GM21529 (cell line): ENCODE measurements around the gene CYP4F22.
"Not testable (repeated sequence)": the region's sequence is repeated elsewhere in the genome, so short reads cannot be mapped to it uniquely, and the experiment has no call there.

Experiments
- ATAC-seq: cut with Tn5 transposase; IDR thresholded peaks from one replicate; pipeline ENCODE4 v1.9.1; 2021; ENCODE audit not compliant: unreplicated experiment

Gene CYP4F22

DNA sequence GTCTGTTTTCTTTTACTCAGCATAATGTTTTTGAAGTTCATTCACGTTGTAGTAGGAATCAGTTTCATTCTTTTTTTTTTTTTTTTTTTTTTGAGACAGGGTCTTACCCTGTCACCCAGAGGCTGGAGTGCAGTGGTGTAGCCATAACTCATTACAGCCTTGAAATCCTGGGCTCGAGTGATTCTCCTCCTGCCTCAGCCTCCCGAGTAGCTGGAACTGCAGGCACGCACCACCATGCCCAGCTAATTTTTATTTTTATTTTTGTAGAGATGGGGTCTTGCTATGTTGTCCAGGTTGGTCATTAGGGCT lies 25.2 kb downstream of the CYP4F22 start:
- ATAC-seq, result not testable (repeated sequence)

DNA sequence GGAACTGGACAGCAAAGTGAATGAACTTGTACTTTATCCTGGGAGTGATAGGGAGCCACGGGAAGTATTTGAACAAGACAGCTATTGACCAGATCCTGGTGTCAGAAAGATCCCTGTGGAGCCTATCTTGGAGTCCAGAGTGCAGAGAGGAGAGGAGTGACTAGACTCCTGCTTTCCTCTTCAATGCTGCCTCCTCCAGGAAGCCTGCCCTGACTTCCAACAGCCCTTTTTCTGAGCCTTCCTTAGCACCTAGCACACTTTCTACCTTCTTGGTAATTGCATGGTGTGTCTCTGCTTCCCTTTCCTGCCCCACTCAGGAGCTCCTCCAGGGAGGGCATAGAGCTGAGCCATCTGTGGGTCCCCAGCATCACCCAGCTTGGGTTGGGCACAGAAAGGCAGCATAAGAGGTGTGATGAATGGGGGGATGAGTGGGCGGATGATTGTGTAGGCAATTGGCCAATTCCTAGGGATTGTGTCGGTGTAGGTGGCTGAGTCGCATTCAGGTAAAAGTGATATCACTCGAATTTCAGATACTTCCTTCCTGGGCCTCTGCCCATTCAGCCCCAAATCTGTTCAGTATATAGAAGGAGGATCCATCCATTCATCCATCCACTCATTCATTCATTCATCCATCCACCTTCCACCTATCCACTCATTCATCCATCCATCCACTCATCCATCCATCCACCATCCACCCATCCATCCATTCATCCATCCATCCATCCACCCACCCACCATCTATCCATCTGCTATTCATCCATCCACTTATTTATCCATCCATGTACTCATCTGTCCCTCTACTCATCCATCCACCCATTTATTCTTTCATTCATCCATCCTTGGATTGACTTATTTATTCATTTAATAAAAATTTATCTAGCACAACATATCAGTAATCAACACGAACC lies 26.9 kb downstream of the CYP4F22 start:
- no peak for ATAC-seq

DNA sequence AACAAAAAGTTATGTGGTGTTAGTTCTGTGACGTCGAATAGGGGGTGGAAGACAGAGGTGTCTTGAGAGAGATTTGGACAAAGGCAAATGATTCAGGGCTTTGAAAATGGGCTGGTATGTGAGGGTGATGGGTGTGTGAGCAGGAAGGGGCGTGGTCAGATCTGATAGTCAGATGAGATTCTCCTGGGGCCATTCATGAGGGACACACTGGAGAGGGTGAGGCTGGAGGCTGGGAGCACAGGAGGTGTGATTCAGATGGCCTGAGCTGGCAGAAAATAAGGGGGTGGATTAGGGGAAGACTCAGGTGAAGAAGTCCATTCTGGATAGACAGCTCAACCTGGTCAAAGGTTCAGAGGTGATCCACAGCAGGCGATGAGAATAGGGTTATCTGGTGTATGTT lies 28.0 kb downstream of the CYP4F22 start:
- ATAC-seq, result no peak

DNA sequence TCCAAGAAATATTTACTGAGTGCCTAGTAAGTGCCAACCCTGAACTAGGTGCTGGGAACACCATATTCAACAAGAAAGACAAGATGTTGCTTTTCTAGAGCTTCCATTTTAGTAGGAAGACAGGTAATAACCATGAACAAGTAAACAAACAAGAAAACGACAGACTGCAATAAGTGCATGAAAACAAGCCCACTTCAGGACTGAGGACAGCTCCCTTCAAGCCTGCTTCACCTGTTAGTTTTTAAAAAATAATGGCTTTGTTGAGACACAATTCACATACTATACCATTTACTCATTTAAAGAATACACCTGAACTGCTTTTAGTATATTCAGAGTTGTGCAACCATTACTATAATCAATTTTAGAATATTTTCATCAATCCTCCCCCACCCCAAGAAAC lies 30.4 kb downstream of the CYP4F22 start:
- no peak for ATAC-seq

DNA sequence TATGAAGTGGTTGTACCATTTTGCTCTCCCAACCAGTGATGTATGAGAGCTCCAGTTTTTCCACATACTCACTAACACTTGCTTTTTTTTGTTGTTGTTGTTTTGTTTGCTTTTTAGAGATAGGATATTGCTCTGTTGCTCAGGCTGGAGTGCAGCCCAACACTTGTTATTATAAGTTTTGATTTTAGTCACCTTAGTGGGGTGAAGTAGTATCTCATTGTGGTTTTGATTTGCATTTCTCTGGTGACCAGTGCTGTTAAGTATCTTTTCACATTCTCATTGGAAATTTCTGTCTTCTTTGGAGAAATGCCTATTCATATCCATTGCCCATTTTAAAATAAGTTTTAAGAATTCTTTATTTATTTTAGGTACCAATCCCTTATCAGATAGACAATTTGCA lies 31.3 kb downstream of the CYP4F22 start:
- no peak for ATAC-seq

DNA sequence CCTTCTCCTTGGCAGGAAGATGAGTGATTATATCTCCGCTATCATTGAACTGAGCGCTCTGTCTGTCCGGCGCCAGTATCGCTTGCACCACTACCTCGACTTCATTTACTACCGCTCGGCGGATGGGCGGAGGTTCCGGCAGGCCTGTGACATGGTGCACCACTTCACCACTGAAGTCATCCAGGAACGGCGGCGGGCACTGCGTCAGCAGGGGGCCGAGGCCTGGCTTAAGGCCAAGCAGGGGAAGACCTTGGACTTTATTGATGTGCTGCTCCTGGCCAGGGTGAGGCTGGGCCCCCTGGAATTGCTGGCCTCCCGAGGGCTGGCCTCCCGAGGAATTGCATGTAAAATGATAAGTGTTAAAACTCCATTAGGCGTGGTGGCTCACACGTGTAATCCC lies 32.1 kb downstream of the CYP4F22 start:
- no peak for ATAC-seq

DNA sequence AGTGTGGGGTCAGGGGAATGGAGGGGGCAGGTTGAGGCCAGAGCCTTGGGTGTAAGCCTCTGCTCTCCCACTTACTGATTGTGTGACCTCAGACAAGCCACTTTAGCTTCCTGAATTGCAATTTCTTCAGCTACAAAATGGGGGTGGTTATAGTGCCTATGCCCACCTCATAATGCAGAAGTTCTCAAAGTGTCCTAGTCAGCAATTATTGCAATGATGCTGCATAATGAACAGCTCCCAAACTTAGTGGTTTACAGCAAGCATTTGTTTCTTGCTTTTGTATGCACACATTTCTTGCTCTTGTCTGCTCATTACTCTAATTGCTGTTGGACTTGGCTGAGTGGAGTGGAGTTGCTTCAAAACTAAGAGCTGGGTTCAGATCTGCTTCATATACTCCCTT lies 36.0 kb downstream of the CYP4F22 start:
- no peak for ATAC-seq

DNA sequence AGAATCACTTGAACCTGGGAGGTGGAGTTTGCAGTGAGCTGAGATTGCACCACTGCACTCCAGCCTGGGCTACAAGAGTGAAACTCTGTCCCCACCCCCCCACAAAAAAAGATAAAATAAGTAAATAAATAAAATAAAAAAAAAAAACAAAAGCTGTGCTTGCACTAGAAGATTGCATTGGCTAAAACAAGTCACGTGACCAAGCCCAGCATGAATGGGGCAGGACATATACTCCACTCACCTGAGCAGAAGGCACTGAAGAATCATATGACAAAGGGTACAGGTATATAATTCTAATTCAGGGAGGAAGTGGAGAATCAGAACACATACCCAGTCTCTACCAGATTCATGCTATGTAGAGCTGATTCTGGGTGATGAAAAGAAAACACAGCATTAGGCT lies 36.6 kb downstream of the CYP4F22 start:
- no peak for ATAC-seq

DNA sequence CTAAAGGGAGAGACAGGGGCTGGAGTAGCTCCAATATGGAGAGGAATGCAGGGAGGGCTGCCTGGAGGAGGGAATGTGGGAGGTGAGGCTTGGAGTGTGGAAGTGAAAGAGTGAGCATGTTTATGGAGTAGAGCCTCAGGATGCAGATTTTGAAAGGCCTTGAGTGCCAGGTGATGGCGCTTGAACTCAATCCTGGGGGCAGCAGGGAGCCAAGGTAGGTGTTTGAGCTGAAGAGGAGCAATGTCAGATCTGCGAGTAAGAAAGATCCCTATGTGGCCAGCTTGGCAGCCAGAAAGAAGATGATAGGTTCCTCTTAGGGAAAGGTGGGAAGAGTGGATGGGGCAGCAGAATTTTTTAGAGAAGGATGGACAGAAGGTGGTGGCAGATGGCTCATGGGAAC lies 40.3 kb downstream of the CYP4F22 start:
- no peak for ATAC-seq

DNA sequence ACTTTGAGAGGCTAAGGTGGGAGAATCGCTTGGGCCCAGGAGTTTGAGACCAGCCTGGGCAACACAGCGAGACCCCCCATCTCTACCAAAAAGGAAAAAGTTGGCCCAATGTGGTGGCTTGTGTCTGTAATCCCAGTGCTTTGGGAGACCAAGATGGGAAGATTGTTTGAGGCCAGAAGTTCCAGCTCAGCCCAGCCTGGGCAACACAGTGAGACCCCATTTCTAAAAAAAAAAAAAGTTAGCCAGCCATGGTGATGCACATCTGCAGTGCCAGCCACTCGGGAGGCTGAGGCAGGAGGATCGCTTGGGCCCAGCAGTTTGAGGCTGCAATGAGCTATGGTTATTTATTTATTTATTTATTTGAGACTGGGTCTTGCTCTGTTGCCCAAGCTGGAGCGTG lies 41.3 kb downstream of the CYP4F22 start:
- no peak for ATAC-seq

DNA sequence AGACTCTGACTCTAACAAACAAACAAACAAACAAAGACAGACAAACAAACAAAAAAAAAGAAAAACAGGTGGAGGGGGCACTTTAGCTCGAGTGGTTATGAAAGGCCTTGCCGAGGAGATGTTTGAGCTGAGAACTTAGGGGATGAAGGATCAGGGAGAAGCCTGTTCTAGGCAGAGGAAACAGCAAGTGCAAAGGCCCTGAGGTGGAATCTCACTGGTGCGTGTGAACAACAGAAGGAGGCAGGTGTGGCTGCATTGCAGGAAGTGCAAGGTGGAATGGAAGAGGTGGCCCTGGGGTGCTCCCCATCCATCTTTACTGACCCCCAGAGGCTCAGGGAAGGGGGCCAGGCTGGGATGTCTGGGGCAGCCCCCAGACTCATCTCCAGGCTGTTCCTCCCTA lies 41.9 kb downstream of the CYP4F22 start:
- ATAC-seq, result no peak

DNA sequence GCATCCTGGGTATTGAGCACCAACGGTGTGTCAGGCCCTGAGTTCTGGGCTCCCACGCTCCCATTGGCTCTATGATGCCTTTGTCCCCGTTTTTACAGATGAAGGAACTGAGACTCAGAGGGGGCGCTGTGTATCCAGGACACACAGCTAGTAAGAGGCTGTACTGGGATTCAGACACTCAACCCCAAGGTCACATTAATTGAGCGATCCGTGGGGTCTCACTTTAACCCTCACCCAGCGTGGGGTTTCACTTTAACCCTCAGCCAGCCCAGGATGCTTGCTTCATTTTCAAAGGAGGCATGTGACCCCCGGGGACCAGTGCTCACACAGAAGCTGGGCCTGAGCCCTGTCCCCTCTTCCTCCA lies 42.6 kb downstream of the CYP4F22 start:
- no peak for ATAC-seq

DNA sequence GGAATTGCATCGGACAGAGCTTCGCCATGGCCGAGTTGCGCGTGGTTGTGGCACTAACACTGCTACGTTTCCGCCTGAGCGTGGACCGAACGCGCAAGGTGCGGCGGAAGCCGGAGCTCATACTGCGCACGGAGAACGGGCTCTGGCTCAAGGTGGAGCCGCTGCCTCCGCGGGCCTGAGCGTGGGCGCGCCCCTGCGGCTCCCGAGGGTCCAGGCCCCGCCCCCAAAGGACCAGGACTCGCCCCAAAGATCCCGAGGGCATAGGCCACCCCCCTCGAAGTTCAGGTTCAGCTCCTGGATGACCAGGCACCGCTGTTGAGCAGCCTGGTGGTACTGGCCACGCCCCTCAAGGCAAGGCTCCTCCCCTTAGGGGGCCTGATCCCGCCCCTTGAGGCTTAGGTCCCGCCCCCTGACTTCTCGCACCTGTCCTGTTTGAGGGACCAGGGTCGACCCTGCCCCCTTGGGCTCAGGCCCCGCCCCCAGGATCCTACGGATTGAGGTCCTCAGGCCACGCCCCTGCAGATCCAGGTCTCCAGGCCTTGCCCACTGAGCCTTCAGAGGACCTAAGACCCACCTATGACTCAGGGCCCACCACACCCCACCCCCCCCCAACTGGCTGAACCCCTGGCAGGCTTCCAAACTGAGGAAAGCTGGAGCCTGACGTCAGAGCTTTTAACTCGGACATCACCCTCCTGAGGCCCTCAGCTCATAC lies 43.1 kb downstream of the CYP4F22 start:
- no peak for ATAC-seq

DNA sequence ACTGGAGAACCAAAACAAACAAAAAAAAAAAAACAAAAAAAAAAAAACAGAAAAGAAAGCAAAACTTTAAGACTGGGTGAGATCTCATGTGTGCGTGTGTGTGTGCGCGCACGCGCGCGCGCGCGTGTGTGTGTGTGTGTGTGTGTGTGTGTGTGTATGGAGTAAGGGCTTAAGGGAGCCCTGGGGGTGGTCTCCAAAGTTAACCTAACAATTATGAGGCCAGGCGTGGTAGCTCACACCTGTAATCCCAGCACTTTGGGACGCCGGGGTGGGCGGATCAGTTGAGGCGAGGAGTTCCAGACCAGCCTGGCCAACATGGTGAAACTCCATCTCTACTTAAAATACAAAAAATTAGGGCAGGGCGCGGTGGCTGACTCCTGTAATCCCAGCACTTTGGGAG lies 46.7 kb downstream of the CYP4F22 start:
- no peak for ATAC-seq

DNA sequence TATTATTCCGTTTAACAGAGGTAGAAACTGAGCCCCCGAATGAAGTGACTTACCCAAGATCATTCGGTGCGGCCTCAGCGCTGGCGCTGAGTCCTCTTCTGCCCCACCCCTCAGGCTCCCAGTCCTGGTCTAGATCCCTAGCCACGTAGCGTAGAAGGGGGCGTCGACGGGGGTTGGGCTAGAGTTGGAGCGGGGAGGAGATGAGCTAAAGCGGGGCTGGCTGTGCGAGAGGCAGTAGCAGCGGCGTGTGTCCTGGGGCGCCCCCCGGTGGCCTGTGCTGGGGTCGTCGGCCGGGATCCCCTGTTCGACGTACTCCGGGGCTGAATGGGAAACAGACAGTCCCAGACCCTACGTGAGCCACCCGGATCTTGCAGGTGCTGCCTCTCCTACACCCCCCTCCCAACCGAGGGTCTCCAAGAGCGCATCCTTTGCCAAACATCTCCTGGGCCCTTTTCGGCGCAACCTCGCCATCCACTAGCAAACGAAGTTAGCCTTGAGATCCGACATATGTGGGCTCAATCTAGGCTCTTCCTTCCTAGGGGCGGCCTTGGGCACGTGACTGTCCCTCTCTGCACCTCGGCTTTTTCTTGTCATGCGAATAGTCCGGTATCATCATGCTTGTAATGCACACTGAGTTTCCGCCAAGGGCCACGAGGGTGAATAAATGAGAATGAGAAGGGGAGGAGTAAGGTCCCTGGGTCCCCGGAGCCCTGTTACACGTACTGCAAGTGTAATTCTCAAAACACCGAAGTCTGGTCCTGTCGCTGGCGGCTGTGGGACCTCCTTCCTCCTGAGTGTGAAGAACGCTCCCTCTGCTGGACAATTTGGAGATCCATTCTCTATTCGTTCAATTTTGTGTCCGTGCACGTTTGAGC lies 47.7 kb downstream of the CYP4F22 start:
- peak; percentile 66 for ATAC-seq

DNA sequence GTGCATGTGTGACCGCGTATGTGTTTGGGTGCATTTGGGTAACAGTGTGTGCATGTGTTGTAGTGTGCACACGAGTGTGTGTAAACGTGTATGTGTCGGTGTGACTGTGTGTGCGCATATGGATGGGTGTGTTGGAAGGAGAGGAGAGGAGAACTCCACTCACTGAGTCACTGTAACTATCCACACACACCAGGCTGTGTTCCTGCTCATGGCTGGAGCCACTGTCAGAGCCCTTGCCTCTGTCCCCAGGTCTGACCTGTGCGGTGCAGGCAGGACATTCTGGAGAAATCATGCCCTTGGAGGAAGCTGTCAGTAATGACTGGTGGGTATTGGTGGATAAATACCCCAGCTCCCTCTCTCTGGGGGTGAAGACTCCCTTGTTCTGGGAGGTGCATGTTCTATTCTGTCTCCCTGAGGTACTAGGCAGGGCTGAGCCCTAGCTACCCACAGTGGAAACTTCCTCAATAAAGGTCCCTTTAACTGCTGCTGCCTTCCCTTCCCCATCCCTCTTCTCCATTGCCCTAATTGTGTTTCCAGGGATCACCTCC lies 48.4 kb downstream of the CYP4F22 start:
- ATAC-seq, result no peak

DNA sequence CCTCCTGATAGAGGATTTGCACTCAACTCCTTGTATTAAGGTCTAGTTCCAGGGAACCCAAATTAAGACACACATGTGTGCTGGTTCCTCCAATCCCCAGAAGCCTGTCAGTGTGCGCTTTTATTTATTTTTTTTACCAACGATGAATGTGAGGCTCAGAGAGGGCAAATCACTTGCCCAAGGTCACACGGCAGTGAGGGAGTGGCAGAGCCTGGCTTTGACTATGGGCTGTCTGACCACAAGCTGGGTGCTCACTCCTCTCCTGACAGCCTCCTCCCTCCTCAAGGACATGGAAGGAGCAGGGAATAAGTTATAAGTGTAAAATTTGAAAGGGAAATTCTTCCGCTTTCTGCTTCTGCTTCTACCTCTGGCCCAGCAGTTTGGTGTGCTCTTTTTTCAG lies 48.9 kb downstream of the CYP4F22 start:
- ATAC-seq, result no peak

DNA sequence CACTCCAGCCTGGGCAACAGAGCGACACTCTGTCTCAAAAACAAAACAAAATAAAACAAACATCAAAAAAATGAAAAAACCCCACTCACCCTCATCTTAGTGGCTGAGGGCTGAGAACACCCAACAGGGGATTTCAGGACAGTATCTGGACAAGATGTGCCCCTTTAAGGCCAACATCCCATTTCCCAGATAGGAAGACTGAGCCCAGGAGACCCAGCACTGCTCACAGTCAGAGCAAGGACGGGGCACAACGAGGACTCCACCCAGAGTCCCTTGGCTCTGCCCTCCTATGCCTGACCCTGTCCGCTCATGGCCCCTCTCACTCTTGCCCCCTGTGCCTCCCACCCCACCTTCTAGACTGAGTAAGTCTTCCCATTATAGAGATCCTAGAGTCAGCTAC lies 53.8 kb downstream of the CYP4F22 start:
- no peak for ATAC-seq

DNA sequence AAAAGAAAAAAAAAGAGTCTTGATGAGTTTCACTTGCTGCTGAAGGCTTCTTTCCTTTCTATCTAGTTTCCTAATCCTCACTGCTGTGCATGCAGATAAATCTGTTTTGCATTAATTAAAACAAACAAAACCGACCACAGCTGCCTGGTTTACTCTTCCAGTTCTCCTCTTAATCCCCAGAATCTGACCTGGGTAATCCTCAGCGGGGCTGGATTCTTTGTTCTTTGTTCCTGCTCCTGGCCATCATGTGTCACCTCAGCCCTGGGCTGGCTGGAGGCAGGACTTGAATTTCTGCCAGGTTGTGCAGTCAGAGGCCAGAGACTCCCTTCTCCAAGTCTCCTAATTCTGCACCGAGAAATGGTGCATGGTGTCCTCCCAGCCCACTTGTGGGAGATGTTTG lies 54.5 kb downstream of the CYP4F22 start:
- no peak for ATAC-seq

DNA sequence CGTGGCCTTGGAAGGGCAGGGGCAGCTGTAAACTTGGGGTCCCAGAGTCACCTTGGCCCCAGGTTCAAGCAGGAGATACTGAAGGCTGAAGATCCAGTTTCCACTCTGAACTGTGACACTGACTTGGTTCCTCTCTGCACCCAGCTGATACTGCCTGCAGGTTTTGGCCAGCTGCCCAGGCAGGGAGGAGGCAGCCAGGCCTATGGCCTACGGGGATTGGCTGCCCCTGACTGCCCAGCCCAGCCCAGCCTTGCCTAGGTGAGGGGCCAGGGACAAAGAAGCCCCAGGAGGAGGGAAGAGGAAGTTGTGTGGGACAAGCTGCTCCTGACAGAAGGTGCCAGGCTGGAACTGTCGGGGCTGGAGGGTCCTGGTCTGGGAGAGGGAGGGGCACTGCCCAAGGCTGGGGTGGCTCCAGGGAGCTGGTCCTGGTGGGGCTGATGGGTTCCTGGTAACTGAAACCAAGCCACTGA lies 55.0 kb downstream of the CYP4F22 start:
- no peak for ATAC-seq

DNA sequence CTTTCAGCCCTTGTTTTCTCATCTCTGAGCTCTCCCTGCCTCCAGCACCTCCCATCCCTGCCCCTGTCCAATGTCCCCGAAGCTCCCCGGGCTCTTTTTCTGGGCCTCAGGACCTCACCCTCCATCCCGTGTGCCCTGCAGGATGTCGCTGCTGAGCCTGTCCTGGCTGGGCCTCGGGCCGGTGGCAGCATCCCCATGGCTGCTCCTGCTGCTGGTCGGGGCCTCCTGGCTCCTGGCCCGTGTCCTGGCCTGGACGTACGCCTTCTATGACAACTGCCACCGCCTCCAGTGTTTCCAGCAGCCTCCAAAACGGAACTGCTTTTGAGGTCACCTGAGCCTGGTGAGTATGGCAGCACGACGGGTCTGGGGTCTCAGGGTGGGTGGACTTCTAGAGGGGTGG lies 55.6 kb downstream of the CYP4F22 start:
- ATAC-seq, result no peak
